IgD-negative memory B cell (primary cell): ENCODE data around the gene MTA1. TPM values are rescaled to one million over a fixed set of nuclear protein-coding genes. Genes with fewer than 3 reads are reported as not detected.

ENCODE experiments used
- H3K27ac Mint-ChIP-seq, 3 donors: one replicate each; pipeline ENCODE4 v1.8.0; 2020 to 2022; ENCODE audit warnings: mild to moderate bottlenecking in 3 of 3, mixed read lengths in 3 of 3, moderate library complexity in 1 of 3
- H3K27me3 Mint-ChIP-seq: one replicate; pipeline ENCODE4 v1.8.0; 2021; ENCODE audit warnings: mixed read lengths
- H3K36me3 Mint-ChIP-seq: one replicate; pipeline ENCODE4 v1.8.0; 2020; ENCODE audit warnings: mild to moderate bottlenecking, mixed read lengths
- H3K4me1 Mint-ChIP-seq, 3 donors: one replicate each; pipeline ENCODE4 v1.8.0; 2020 to 2022; ENCODE audit warnings: mixed read lengths in 3 of 3, mild to moderate bottlenecking in 1 of 3
- H3K4me3 Mint-ChIP-seq, 4 donors: one replicate each; pipeline ENCODE4 v1.8.0; 2020 to 2022; ENCODE audit warnings: mild to moderate bottlenecking in 4 of 4, mixed read lengths in 4 of 4, moderate library complexity in 3 of 4
- H3K9me3 Mint-ChIP-seq, 3 donors: one replicate each; pipeline ENCODE4 v1.8.0; 2020 to 2021; ENCODE audit warnings: mixed read lengths in 3 of 3, mild to moderate bottlenecking in 1 of 3
- polyA plus RNA-seq: library from polyadenylated mRNA; unstranded; fragments of 300-500 nt; fragmentation: Illumina TruSeq; gene quantifications from one replicate; pipeline ENCODE4 v1.2.3, GENCODE V29; 2021

MTA1 gene
- polyA plus RNA-seq, 1 donor from 2014 or later = 3.7 TPM

- no peaks in the 10 kb centered on the region for H3K9me3 Mint-ChIP-seq
- peaks cover 2% of the 10 kb centered on the region for H3K36me3 Mint-ChIP-seq
- H3K27me3 Mint-ChIP-seq = no peaks in the 10 kb centered on the region
- H3K27ac Mint-ChIP-seq = peak overlapping the region; percentile 89 to 100 (median 97)
- peaks cover 11 to 17% (median 13%) of the 10 kb centered on the region in 3 donors for H3K4me1 Mint-ChIP-seq
- H3K4me3 Mint-ChIP-seq = peak overlapping the region; percentile 86 to 96 (median 94)
Measured at GRCh38 chr14:105488781-105489541, 69.3 kb downstream of the MTA1 start.

- H3K4me1 Mint-ChIP-seq = peaks cover 8 to 14% (median 11%) of the 10 kb centered on the region in 3 donors
- H3K9me3 Mint-ChIP-seq = no peaks in the 10 kb centered on the region
- peaks cover 2% of the 10 kb centered on the region for H3K36me3 Mint-ChIP-seq
- H3K27ac Mint-ChIP-seq = peak overlapping the region; percentile 89 to 100 (median 97)
- H3K27me3 Mint-ChIP-seq = no peaks in the 10 kb centered on the region
- peak overlapping the region; percentile 83 to 96 (median 94) for H3K4me3 Mint-ChIP-seq
Measured at GRCh38 chr14:105489542-105490266, 70.1 kb downstream of the MTA1 start.

- H3K27me3 Mint-ChIP-seq = no peaks in the 10 kb centered on the region
- peaks cover 7 to 14% (median 11%) of the 10 kb centered on the region in 3 donors for H3K4me1 Mint-ChIP-seq
- peak overlapping the region in 2 of 3 donors; percentile 89 to 100 for H3K27ac Mint-ChIP-seq
- H3K9me3 Mint-ChIP-seq = no peaks in the 10 kb centered on the region
- peaks cover 2% of the 10 kb centered on the region for H3K36me3 Mint-ChIP-seq
- H3K4me3 Mint-ChIP-seq = peak overlapping the region; percentile 83 to 96 (median 94)
Measured at GRCh38 chr14:105490267-105490571, 70.6 kb downstream of the MTA1 start.

- Mint-ChIP-seq H3K36me3 (peaks cover 2% of the 10 kb centered on the region), H3K9me3 (no peaks in the 10 kb centered on the region), H3K4me1 (peaks cover 4 to 12% (median 11%) of the 10 kb centered on the region in 3 donors), H3K4me3 (peak within 1 kb of the TSS; percentile 83 to 96 (median 94)), H3K27me3 (no peaks in the 10 kb centered on the region), H3K27ac (peak within 1 kb of the TSS; percentile 89 to 100 (median 98))
Measured at GRCh38 chr14:105490572-105491365, 71.1 kb downstream of the MTA1 start, which contains the start of gene TEDC1. Gene TEDC1, plus strand, starts transcription at chr14:105491246. Its CDS starts 130 bp downstream, at chr14:105491376.

- Mint-ChIP-seq H3K4me3 (peak overlapping the region; percentile 82 to 94 (median 92)), H3K36me3 (peaks cover 2% of the 10 kb centered on the region), H3K9me3 (no peaks in the 10 kb centered on the region), H3K27me3 (no peaks in the 10 kb centered on the region), H3K27ac (peak overlapping the region; percentile 89 to 98 (median 98)), H3K4me1 (peaks cover 2 to 12% (median 11%) of the 10 kb centered on the region in 3 donors)
Measured at GRCh38 chr14:105491366-105491973, 71.8 kb downstream of the MTA1 start.

GRCh38 chr14:105492031-105492970, 72.7 kb downstream of the MTA1 start:
- Mint-ChIP-seq H3K4me1 (peaks cover 2 to 11% (median 10%) of the 10 kb centered on the region in 3 donors), H3K9me3 (no peaks in the 10 kb centered on the region), H3K36me3 (peaks cover 2% of the 10 kb centered on the region), H3K4me3 (peak overlapping the region; percentile 82 to 94 (median 90)), H3K27ac (peak overlapping the region; percentile 89 to 98 (median 93)), H3K27me3 (no peaks in the 10 kb centered on the region)

GRCh38 chr14:105492971-105493871, 73.6 kb downstream of the MTA1 start:
- peak overlapping the region in 1 of 3 donors; percentile 98 for H3K27ac Mint-ChIP-seq
- peak overlapping the region in 2 of 4 donors; percentile 39 to 56 for H3K4me3 Mint-ChIP-seq
- peaks cover 2 to 11% (median 8%) of the 10 kb centered on the region in 3 donors for H3K4me1 Mint-ChIP-seq
- H3K36me3 Mint-ChIP-seq = peaks cover 2% of the 10 kb centered on the region
- H3K27me3 Mint-ChIP-seq = no peaks in the 10 kb centered on the region
- H3K9me3 Mint-ChIP-seq = no peaks in the 10 kb centered on the region

- Mint-ChIP-seq H3K4me1 (peaks cover 2 to 11% (median 5%) of the 10 kb centered on the region in 3 donors), H3K27me3 (no peaks in the 10 kb centered on the region), H3K27ac (peak overlapping the region in 1 of 3 donors; percentile 98), H3K9me3 (no peaks in the 10 kb centered on the region), H3K4me3 (peak overlapping the region in 2 of 4 donors; percentile 52 to 72), H3K36me3 (peaks cover 3% of the 10 kb centered on the region)
Measured at GRCh38 chr14:105493921-105494605, 74.4 kb downstream of the MTA1 start.

GRCh38 chr14:105494606-105494929, 74.9 kb downstream of the MTA1 start:
- H3K4me1 Mint-ChIP-seq = peaks cover 1 to 8% (median 1%) of the 10 kb centered on the region in 3 donors
- H3K27ac Mint-ChIP-seq = peak overlapping the region in 1 of 3 donors; percentile 98
- no peaks in the 10 kb centered on the region for H3K9me3 Mint-ChIP-seq
- peaks cover 3% of the 10 kb centered on the region for H3K36me3 Mint-ChIP-seq
- H3K27me3 Mint-ChIP-seq = no peaks in the 10 kb centered on the region
- H3K4me3 Mint-ChIP-seq = peak overlapping the region in 1 of 4 donors; percentile 72

- peak overlapping the region in 2 of 4 donors; percentile 5 to 72 for H3K4me3 Mint-ChIP-seq
- H3K9me3 Mint-ChIP-seq = peaks cover 0 to 1% (median 0%) of the 10 kb centered on the region in 3 donors
- no peaks in the 10 kb centered on the region for H3K27me3 Mint-ChIP-seq
- H3K4me1 Mint-ChIP-seq = peaks cover 0 to 5% (median 0%) of the 10 kb centered on the region in 3 donors
- H3K27ac Mint-ChIP-seq = peak overlapping the region in 1 of 3 donors; percentile 98
- peaks cover 3% of the 10 kb centered on the region for H3K36me3 Mint-ChIP-seq
Measured at GRCh38 chr14:105495101-105495989, 75.7 kb downstream of the MTA1 start.

GRCh38 chr14:105495990-105496830, 76.6 kb downstream of the MTA1 start:
- Mint-ChIP-seq H3K36me3 (peaks cover 3% of the 10 kb centered on the region), H3K27me3 (no peaks in the 10 kb centered on the region), H3K4me3 (peak overlapping the region in 1 of 4 donors; percentile 67), H3K4me1 (no peaks in the 10 kb centered on the region), H3K9me3 (peaks cover 0 to 1% (median 0%) of the 10 kb centered on the region in 3 donors), H3K27ac (peak overlapping the region in 2 of 3 donors; percentile 87 to 90)
